MG63 (cell line): ENCODE measurements around the gene FGGY. TPM values are rescaled to one million over a fixed set of nuclear protein-coding genes. Genes with fewer than 3 reads are reported as not detected.
A peak's percentile ranks its signal among the peaks of the same experiment; 100 is the strongest.

Experiments used
- DNase-seq: peaks from one replicate; pipeline ENCODE4 v3.0.0-alpha.2; 2020
- H3K27me3 ChIP-seq: fragments of 250-450 bp; sonication (Bioruptor Pico); 2 replicates; pipeline ENCODE4 v1.5.1; 2020; ENCODE audit warnings: mild to moderate bottlenecking, moderate library complexity
- H3K36me3 ChIP-seq: fragments of 250-450 bp; sonication (Bioruptor Pico); 2 replicates; pipeline ENCODE4 v1.5.1; 2020; ENCODE audit warnings: mild to moderate bottlenecking, moderate library complexity
- H3K4me3 ChIP-seq: fragments of 250-450 bp; sonication (Bioruptor Pico); 2 replicates; pipeline ENCODE4 v1.5.1; 2020; ENCODE audit warnings: mild to moderate bottlenecking, moderate library complexity
- H3K9me3 ChIP-seq: fragments of 250-450 bp; sonication (Bioruptor Pico); 2 replicates; pipeline ENCODE4 v1.5.1; 2020; ENCODE audit warnings: mild to moderate bottlenecking, moderate library complexity
- total RNA-seq: library from RNA; depleted of rRNA; stranded (reverse); fragments of >200 nt; shearing (Covaris generic); gene quantifications from 2 replicates; pipeline ENCODE4 v1.2.3, GENCODE V29; 2014; ENCODE audit warnings: low replicate concordance

Gene FGGY
- total RNA-seq, 1 experiment from 2014 or later: 15.4 TPM

GRCh38 chr1:59302871-59303270 is 6.0 kb downstream of the FGGY start:
- H3K4me3 ChIP-seq: no peak overlapping the region
- DNase-seq: no peak
- H3K27me3 ChIP-seq: no peaks in the 10 kb centered on the region
- peaks cover 15% of the 10 kb centered on the region for H3K9me3 ChIP-seq
- no peaks in the 10 kb centered on the region; the same call in none of the 2 replicates for H3K36me3 ChIP-seq

GRCh38 chr1:59305188-59305587 is 8.3 kb downstream of the FGGY start:
- DNase-seq: no peak
- H3K27me3 ChIP-seq: no peaks in the 10 kb centered on the region
- H3K36me3 ChIP-seq: no peaks in the 10 kb centered on the region; the same call in none of the 2 replicates
- peaks cover 15% of the 10 kb centered on the region for H3K9me3 ChIP-seq
- H3K4me3 ChIP-seq: no peak overlapping the region

DNA sequence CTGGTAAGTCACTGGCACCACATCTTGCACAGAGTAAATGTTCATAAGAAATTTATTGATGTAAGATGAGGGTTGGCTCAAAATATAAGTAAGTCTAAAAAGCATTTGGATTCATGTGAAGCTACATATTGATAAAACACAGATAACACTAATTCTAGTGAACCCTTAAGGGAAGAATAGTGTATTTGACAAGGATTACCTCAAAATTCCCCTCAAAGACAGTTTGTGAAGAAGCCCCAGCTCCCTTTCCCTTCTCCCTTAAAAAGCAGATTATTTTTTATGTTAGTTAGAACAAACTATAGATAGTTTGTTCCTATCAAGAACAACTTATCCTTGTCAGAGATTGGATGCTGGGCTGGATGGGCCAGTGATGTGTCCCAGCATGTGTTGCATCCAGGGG is 10.7 kb downstream of the FGGY start:
- DNase-seq: no peak
- Histone ChIP-seq H3K9me3 (peaks cover 15% of the 10 kb centered on the region), H3K36me3 (no peaks in the 10 kb centered on the region; the same call in none of the 2 replicates), H3K27me3 (no peaks in the 10 kb centered on the region), H3K4me3 (no peak overlapping the region)

DNA sequence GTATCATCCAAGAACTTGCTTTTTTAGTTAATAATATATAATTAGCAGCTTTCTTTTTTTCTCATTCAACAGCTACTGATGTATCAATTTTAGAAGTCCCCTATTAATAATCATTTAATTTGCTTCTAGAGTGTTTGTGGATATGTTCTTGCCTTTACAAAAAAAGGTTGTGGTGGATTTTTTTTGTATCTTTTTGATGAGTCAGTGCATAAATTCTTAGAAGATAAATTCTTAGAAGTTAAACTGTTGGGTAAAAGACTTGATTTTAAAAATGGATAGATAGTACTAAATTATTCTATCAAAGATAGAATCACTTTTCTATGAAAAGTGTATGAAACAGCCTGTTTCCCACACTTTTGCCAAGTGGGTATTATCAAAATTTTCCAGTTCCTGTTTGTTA is 11.9 kb downstream of the FGGY start:
- Histone ChIP-seq H3K27me3 (no peaks in the 10 kb centered on the region), H3K9me3 (peaks cover 15% of the 10 kb centered on the region), H3K36me3 (no peaks in the 10 kb centered on the region), H3K4me3 (no peak overlapping the region)
- no peak for DNase-seq

GRCh38 chr1:59309392-59309791 is 12.5 kb downstream of the FGGY start:
- Histone ChIP-seq H3K4me3 (no peak overlapping the region), H3K9me3 (peaks cover 12% of the 10 kb centered on the region), H3K36me3 (no peaks in the 10 kb centered on the region), H3K27me3 (no peaks in the 10 kb centered on the region)
- DNase-seq: no peak

DNA sequence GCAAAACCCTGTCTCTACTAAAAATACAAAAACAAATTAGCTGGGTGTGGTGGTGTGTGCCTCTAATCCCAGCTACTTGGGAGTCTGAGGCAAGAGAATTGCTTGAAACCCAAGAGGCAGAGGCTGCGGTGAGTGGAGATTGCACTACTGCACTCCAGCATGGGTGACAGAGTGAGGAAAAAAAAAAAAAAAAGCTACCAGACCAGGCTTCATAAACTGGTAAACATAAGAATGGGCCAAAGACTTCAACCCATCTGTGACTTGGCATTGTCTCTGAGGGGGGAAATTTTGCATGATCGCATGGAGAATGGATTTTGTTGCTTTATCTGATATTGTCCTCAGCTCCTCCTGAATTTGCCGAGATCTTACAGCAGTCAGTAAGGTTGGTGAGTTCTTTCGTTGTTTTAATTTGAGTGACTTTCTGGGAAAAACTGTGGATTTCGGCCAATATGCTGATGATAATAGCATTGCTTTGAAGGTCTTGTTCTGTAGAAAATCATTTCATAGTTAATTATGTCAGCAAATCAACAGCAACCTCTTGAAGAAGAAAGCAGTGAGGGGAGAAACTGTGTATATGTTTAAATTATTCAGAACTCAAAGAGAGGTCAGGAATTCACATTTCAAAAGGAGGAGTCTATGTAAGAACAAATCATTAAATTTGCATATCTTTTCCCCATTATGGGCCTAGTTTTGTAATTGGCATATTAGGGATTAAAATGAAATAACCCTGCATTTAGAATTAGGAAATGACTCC is 13.1 kb downstream of the FGGY start:
- H3K4me3 ChIP-seq: no peak overlapping the region
- H3K9me3 ChIP-seq: peaks cover 6% of the 10 kb centered on the region
- DNase-seq: no peak
- H3K36me3 ChIP-seq: no peaks in the 10 kb centered on the region
- no peaks in the 10 kb centered on the region for H3K27me3 ChIP-seq

GRCh38 chr1:59310549-59311250 is 13.8 kb downstream of the FGGY start:
- Histone ChIP-seq H3K9me3 (no peaks in the 10 kb centered on the region; the same call in 1 of the 2 replicates), H3K27me3 (no peaks in the 10 kb centered on the region)

DNA sequence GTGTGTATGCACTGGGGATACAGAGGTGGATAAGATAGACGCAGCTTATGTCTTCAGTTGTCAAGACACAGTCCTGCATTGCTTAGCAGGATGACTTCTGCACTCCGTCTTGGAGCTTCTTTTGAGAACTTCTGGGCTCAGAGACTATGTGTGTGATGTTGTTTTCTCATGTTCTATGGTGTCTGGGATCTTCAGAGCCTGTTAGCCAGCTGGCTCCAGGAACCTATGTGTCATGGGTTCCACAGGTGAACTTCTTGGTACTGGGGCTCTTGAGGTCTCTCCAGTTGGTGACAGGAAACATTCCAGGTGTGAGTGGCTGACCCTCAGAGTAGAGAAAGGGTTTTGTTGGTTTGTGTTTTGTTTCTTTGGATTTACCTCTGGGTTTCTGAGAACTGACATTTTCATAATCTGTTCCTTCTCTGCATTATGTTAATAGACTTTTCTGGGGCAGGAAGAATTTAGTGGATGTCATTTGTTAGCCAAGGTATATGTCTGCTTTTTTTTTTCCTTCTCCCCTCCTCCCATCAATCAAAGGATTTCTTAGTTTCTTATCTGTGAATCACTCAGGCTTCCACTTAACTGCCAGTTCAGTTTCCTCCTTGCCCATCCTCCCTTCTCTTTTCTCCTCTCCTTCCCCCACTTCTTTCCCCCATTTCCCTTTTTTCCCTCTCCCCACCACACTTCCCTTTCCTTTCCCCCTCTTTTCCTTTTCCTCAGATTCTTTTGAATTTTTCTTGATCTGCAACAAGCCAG is 18.1 kb downstream of the FGGY start:
- Histone ChIP-seq H3K9me3 (no peaks in the 10 kb centered on the region), H3K27me3 (no peaks in the 10 kb centered on the region), H3K36me3 (no peaks in the 10 kb centered on the region), H3K4me3 (no peak overlapping the region)
- DNase-seq: no peak

More at GRCh38 chr1:59310549-59311250, 13.8 kb downstream of the FGGY start:
- no peak for DNase-seq
- no peak overlapping the region for H3K4me3 ChIP-seq
- H3K36me3 ChIP-seq: no peaks in the 10 kb centered on the region

DNA sequence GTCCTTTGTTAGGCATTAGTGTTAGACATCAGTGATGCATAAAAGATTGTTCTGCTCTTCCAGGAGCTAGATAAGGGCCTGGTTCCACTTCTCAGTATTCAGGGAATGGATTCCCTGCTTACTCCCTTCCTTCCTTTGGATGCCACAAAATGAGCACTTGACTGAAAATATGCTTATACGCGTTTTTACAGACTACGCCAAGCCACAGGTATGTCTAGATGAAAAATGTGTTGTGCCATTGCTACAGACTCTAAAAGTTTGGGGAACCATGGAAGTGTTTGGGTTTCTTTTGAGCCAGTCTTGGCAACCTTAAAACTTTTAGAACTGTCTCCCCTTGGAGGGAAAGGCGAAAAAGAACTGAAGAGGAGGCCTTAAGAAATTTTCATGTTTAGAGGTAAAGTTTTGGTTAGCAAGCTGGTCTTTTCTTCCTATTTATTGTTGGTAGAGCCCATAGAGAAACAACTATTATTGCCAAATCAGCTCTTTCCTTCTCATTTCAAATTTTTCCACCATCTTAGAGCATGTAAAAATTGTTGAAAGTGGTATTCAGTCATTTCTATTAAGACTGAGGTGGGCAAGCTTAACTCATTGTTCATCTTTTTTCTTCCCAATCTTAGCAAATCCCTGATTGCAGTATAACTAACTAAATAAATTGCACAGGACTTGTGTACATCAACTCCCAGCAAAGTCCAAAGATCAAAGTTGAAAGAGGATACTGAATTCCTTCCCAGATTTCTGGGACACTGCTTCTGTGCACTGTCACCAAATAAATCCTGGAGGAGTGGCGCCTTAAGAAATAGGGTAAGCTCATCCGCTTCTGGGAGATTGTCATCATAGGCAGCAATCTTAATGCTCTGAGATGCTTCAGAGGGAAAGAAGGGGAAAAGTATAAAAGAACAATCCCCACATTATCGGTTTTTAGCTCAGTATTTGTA is 18.9 kb downstream of the FGGY start:
- no peaks in the 10 kb centered on the region for H3K27me3 ChIP-seq
- H3K9me3 ChIP-seq: no peaks in the 10 kb centered on the region
- DNase-seq: no peak
- no peak overlapping the region for H3K4me3 ChIP-seq
- no peaks in the 10 kb centered on the region for H3K36me3 ChIP-seq

DNA sequence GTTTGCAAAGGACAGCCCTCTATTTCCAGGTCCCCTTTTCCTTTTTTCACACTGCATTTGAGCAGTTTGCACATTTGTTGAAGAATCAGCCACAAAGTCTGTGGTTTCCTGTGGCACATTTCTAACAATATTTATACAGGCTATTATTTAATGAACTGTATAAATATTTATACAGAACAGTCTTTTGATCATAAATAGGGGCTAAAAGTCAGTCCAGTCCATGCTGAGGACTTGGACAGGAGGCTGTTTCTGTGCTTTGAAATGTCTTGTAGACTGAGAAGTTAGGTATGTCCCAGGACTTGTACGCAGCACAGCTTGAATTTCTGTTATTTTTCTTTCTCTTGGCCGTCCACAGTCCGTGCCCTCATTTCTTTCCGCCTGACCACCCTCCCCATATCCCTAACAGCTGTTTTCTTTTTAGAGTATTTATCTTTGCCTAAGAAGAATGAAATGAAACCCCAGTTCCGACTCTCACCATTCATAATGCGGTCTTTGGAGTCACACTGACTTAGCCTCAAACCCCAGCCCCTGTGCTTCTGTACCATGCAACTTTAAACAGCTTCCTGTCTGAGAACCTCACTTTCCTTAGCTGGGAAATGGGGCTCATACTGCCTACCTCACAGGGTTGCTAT is 19.7 kb downstream of the FGGY start:
- peak; percentile 28 for DNase-seq
- Histone ChIP-seq H3K27me3 (no peaks in the 10 kb centered on the region), H3K36me3 (no peaks in the 10 kb centered on the region), H3K9me3 (no peaks in the 10 kb centered on the region), H3K4me3 (peak overlapping the region; percentile 18)

- H3K36me3 ChIP-seq: no peaks in the 10 kb centered on the region
- DNase-seq: no peak
- no peaks in the 10 kb centered on the region for H3K9me3 ChIP-seq
- no peaks in the 10 kb centered on the region for H3K27me3 ChIP-seq
- H3K4me3 ChIP-seq: no peak overlapping the region
Measured at GRCh38 chr1:59317343-59317742, 20.4 kb downstream of the FGGY start.

DNA sequence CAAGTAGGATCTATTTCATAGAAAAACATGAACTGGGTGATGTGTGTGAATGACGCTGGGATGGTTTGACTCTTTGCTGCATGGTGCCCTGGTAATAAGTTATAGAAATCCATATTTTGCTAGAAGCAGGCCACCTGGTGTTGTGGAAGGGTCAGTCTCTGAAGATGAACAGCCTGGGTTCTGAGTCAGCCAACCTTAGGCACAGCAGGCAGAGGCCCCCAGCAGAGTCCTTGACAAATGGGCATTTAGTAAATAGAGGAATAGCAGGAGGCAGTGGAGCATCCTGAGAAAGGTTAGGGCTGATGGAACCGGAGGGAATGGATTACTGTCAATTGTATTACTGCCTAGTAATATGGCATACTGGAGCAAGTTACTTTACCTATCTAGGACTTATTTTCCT is 20.9 kb downstream of the FGGY start:
- peak; percentile 17 for DNase-seq
- H3K36me3 ChIP-seq: no peaks in the 10 kb centered on the region
- no peak overlapping the region for H3K4me3 ChIP-seq
- H3K27me3 ChIP-seq: no peaks in the 10 kb centered on the region
- H3K9me3 ChIP-seq: no peaks in the 10 kb centered on the region

DNA sequence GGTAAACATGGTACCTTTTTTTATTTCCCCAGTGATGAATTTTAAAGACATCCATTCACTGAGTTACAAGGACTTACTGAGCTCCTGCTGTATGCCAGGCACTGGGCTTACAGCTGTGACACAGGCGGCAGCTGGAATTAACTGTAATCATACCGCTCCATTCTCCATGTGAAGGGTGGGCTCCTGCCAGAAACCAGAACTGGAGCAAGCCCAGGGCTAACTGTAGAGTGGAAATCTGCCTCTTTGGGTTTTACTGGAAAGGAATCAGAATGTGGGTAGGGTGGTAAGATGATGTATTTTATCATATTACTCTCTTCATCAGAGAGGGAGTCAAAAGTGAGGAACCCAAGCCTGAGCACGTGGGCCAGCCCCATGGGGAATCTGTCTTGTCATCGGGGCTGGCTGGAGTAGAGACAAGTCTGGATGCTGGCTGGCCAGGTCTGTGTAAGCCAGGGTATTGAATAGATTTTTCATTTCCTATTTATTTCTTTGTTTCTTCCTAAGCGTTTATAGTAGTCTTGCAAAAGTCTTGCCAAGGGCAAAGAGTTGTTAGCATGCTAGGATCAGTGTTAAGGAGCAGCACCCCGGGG is 21.5 kb downstream of the FGGY start:
- H3K27me3 ChIP-seq: no peaks in the 10 kb centered on the region
- no peaks in the 10 kb centered on the region for H3K36me3 ChIP-seq
- H3K9me3 ChIP-seq: no peaks in the 10 kb centered on the region
- peak; percentile 48 for DNase-seq
- no peak overlapping the region for H3K4me3 ChIP-seq

GRCh38 chr1:59322394-59322793 is 25.5 kb downstream of the FGGY start:
- H3K4me3 ChIP-seq: no peak overlapping the region
- no peaks in the 10 kb centered on the region for H3K9me3 ChIP-seq
- H3K36me3 ChIP-seq: no peaks in the 10 kb centered on the region
- H3K27me3 ChIP-seq: no peaks in the 10 kb centered on the region
- DNase-seq: no peak

DNA sequence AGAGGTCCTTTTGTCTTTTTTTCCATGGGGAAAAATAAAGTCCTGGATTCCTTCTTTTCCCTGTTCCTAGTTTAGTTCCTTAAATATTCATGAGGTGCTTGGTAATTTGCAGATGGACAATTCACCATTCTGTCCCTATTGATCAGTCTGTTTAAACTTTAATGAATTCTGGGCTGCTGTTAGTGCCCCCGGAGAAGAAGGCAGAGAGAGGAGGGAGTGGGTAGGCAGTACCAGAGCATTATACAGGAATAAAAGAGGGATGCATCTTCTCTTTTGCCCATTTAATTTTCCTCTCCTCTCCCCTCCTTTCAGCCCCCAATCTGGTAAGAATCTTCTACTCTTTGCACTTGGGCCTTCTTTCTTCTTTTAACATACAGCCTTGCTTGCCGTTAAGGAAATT is 25.9 kb downstream of the FGGY start:
- Histone ChIP-seq H3K36me3 (no peaks in the 10 kb centered on the region), H3K9me3 (no peaks in the 10 kb centered on the region), H3K27me3 (no peaks in the 10 kb centered on the region), H3K4me3 (no peak overlapping the region)
- DNase-seq: no peak

- no peak for DNase-seq
Measured at GRCh38 chr1:59323879-59324278, 27.0 kb downstream of the FGGY start.

More at GRCh38 chr1:59323879-59324278, 27.0 kb downstream of the FGGY start:
- H3K4me3 ChIP-seq: no peak overlapping the region
- no peaks in the 10 kb centered on the region for H3K9me3 ChIP-seq
- H3K36me3 ChIP-seq: no peaks in the 10 kb centered on the region
- H3K27me3 ChIP-seq: no peaks in the 10 kb centered on the region
